Measurements from ENCODE around the gene KIAA0040.

DNA sequence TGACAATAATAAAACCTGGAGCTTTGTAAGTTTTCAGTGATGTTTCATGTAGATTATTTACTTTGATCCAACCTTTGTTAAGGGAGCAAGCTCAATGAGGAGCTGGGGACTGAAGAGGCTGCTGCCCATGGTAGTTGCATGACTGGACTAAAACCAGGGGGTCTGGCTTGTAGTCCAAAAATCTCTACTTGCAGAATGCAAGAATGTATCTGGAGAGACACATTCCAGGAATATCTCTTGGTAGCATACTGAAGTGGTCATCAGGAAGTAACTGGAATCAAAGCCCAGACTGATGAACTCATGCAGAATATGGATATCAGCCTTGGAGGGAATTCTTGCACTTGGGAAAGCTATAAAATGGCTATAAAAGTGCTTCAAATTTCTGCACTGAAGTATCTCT, 5.8 kb upstream of the KIAA0040 start:
- TF ChIP-seq POLR2A (IDR thresholded peaks at IDR 0.05) = no peak
- TF ChIP-seq CTCF (IDR thresholded peaks at IDR 0.05) = no peak
- no peak for TF ChIP-seq POLR2AphosphoS5 (IDR thresholded peaks at IDR 0.05; ENCODE audit: insufficient read depth in 1 of 2, low read depth in 1 of 2)
